Activated CD4-positive, alpha-beta T cell treated with anti-CD3 and anti-CD28 coated beads, Interleukin-2, Interleukin-6, amounts not matched to agents 100 ng/mL and 50 ng/mL, durations not matched to agents 16 hours and 8 hours (primary cell): ENCODE data around the gene MED12L.

Source experiments
- DNase-seq: peaks from one replicate; pipeline ENCODE4 v3.0.0-alpha.2; 2020

Gene MED12L

DNA sequence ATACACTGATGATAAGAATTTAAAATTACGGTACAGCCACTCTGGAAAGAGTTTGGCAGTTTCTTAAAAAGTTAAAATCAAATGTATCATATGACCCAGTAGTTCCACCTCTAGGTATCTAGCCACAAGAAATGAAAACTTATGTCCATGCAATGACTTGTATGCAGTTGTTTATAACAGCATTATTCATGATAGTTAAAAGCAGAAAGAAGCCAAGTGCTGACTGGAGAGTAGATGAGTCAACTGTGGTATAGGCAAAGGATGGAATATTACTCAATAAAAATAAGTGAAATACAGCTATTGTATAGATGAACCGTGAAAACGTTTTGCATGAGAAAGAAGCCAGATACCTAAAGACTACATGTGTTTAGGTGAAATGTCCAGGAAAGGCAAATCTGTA is 216.3 kb downstream of the MED12L start:
- peak; percentile 51 for DNase-seq

DNA sequence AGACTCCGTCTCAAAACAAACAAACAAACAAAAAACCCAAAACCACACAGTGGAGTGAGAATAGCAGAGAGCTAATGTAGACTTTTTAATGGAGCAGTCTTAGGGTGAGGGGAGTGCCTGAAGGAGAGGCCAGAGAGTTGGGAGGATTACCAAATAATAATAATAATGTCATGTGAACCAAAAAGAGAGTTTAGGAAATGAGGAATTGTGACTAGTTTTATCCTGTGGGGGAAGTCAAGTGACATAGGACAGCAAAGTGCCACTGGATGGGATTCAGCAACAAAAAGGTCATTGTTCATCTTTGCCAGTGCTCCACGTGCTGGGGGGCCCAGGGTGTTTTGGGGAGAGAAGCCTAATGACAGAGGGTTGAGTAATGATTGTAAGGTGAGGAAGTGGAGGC is 218.3 kb downstream of the MED12L start:
- DNase-seq = no peak

DNA sequence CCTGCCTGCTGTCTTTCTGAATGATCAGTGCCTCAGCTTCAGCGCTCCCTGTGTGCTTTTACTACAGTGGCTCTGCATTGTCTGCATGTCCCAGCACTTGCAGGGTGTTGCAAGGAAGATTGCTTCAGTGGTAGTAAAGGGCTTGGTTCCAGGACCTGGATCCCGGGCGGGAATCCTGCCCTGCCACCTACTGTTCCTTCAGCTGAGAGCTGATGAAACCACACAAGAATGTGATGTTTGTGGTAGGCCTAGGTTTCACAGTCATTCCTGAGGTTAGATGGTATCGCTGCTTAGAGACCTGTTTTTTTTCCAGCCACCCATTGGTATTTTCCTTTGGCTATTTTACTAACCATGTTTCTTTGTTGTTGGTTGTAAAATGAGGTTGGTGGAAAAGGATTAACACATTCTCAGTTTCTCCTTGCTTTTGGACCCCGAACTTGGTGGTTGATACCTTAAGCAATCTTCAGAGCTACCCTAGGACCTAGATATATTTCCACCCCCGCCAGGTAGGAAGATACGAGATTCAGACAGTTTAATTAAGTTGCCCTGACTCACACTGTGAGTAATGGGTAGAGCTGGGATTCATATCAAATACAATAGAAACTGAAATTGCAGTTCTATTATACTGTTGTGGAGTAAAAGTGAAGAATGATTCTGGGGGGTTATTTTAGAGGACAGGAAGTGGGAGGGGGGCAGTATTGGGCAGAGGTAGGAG is 219.8 kb downstream of the MED12L start:
- peak; percentile 65 for DNase-seq

DNA sequence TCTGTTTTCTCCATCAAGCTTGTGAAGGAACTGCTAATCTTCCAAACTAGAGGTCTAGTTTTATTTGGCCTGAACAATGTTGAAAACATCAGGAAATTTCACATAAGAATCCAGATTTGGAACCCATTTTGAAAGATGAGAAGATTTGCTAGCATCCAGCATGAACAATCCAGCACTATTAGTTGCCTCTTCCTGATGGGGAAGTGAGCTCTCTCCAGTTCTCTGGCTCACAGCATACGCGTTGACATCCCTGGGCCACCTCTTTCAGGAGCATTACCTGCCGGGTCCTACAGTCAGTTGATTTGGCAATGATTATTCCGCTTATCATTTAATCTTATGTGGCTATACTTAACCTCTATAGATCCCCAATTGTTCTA is 220.3 kb downstream of the MED12L start:
- no peak for DNase-seq

DNA sequence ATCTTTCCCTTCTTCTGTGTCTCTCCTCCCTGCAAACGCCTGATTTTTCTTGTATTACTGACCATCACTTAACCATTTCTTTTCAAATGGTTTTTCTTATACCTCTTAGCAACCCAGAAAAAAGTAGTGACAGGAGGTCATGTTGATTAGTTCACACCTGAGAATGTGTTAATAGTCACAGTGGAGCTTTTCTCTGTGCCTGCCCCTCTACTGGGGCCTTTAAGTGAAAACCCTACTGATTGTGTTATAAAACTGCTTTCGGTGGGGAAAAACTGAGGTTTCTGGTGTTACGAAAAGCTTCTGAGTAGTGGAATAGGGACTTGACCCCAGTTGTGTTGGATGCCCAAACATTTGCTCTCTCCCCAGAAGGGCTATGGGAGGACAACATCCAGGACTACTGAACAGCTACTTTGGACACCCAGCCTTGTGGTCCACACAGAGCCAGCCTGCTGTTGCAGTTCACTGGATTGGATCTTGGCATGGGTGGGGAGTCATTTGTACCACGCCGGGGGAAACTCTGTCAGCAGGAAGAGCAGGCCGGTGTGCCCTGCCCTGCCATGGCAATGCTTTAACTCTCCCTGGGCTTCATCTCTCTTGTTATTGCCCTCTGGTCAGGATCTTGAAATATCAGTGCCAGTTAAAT is 220.8 kb downstream of the MED12L start:
- DNase-seq = peak; percentile 27

DNA sequence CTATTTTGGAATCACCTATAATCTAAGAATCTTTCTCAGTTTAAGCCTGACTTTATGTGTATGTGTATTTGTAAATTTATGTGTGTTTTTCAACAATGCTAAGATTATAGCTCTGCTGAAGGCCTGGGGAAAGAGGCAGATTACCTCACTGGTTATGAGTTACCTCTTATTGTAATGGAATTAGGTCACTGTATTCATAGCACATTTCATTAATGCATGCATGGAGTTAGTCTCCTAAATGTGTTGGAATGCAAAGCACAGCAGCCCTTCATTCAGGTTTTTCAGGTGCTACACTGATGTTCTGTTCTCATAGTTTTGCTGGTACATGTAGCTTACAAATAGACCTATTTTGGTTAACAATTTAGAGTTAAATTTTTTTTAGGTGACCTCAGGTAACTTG is 221.7 kb downstream of the MED12L start:
- DNase-seq = no peak

DNA sequence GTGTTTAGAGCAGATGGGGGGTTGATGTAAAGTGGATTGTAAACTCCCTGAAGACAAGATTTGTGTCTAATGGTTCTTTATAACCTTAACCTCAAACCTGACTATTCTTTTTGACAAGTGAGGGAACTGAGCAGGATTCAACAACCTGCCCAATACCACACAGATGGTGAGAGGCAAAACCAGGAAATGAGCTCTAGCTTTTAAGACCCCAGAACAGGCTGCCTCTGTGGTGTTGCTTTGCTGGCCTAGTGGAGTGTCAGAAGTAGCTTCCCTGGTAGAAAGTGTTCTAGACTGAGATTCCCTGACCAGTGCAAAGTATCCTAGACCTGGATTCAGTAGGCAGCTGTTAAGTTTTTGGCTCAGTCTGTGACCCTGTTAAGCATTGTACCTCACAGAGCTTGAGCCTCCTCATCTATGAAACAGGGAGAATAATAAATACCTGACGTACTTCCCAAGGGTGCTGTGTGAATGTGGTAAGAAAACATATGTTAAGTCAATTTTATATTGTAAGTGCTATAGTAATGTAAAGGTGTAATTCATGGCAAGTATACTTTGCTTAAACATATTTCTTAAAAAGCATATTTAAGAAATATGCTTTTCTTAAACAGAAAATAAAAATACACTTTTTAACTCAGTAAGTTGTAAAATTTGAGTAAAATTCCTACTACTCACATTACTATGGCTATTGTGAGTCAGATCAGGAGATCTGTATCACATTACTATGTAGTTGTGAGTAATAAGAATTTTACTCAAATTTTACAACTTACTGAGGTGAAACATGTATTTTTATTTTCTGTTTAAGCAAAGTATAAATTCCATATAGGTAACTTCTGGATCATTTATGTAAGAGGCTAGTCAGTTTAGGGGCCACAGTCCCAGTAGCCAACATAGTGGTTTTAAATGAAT is 222.4 kb downstream of the MED12L start:
- peak; percentile 47 for DNase-seq

DNA sequence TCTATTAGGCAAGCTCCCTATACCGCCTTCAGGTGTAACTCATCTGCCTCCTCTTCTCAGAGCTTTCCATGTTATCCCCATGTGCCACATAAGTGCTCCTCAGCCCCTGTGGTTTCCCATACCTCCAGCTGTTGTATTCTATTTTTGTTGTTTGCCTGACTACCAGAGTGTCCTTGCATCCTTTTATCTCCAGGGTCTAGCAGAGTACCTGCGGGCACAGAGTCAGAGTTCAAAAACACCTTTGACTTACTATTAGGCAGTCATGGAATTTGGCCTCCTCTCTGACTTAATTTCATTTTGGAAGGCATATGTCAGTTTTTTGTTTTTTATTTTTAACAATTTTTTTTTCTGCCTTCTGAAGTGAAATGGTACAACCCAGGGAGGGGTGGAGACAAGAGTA is 224.1 kb downstream of the MED12L start:
- DNase-seq = no peak

DNA sequence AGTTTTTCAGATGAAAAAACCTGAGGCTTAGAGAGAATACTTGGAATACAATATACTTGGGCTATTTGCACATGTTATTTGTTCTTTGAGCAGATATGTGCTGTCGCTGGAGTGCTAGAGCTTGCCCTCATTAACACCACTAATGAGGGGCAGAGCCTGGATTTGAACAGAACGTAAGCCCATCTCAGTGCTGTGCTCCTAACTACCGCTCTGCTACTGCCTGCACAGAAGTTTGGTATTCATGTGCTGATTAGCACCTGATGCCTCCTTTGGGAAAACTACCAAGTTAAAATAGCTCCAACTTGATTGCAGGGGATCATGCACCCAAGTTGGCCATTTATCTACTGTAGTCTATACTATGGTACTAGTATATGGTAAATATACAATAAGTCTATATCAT is 227.5 kb downstream of the MED12L start:
- DNase-seq = no peak

DNA sequence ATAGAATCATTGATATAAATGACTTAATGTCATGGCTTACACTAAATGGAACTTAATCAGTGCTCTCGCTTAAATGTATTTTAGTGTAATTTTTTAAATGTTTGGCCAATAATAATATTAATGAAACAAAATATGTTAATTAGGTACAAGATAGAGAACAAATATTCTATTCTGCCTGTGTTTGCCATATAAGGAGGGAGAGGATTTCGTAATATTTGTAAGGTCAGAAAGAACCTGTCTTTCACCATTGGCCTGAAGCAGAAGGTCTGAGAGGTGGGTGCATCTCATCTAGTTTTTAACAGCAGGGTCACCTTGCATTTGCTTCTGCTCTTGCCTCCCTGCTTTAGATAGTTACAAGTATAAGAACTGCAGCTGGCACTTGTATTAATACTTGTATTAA is 228.7 kb downstream of the MED12L start:
- no peak for DNase-seq

DNA sequence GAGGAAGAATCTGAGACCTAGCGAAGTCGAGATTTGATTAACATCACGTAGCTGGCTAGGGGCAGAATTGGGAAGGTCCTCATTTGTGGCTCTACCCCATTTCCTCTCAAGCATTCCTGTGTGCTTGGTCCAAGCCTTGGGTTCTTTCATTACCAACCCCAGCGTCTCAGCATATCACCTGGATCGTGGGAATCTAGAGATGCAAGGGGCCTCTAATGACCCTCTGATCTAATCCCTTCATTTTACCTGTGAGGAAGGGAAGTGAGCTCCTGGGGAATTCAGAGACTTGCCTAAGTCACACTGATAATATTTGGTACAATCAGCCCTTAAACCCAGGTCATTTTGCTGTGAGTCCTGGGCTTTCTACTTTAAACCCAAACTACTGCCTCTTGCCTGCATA is 229.1 kb downstream of the MED12L start:
- DNase-seq = no peak

DNA sequence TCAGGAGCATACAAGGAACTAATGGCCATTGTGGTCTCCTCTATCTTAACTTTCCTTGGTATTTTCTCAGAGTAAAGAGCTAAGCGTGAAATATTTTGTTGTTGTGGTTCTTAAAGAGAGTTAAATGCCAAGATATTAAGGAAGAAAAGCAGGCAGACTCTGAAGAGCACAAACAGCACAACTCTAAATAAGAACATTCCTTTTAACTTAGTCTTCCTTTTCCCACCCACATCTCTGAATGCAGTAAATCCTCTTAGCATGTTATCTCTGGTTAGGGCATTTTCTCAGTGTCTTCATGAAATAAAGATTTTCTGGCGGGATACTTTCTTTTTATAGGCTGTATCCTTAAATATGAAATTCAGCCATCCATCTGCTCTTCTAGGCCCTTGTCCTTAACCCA is 229.7 kb downstream of the MED12L start:
- no peak for DNase-seq

DNA sequence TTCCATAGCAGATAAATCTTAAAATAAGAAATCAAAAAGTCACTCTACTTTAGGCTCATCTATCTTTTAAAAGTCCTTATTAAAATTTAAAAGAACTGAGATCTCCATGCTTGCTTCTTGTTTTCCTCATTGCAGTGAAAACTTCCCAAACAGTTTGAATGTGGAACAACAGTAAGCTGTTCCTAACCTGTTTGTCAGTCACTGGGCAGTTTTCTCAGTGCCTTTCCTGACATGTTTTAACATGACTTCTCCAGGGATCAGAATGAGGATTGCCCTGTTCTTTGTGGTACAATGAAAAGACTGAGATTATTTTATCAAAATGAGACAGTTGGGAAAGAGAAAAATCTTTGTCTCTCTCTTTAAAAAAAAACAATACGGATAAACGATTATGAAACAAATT is 230.4 kb downstream of the MED12L start:
- DNase-seq = no peak

DNA sequence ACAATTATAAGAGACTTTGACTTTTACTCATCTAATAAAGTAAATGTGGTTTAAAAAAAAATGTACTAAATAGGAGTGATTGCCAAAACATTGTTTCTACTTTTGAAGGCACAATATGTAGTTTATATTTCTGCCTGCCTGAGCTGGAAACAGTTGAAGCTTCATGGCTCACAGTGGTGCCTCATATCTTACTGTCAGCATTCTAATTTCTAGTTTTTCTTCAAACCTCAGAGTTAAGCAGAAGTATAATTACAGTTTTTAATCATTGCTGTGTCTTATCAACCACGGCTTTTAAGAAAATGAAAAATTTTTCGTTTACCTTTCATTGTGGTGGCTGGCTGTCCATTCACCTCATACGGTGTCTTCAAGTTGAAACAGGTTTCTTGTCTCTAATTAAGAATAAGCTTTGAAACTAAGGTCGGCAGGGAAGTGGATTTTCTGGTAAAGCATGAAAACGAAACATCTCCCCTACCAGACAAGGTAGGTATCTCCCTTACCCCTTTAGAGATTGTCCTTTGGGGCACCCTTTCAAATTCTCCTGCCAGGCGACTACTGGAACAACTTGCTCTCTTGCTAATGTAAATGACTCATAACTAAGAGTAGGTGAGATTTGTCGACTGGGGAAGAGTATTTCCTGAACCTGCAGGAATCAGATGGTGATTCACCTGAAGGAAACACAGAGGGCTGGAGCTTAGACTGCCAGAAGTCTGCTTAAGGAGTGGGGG is 231.0 kb downstream of the MED12L start, which contains the start of gene GPR87:
Gene GPR87, minus strand, starts transcription at position 554 of the 725 bp plus-strand sequence. CDS start 16,720 bp downstream, outside the sequence.
- peak; percentile 81 for DNase-seq

DNA sequence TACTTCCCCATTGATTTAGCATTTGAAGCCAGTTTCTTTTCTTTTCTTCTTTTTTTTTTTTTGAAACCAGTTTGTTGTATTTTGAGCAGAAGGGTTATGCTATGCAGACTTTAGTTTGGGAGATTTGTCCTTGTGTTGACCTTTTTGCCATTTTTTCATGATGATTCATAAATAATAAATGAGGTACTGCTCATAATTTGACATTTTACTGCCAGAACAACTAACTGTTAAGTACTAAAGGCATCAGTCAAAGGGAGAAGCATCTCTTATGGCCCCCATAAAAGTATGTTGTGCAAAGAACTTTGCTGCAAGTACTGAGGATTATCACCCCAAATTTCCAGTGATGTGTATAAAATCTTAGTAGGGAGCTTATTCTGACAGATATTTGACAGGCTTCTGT is 232.8 kb downstream of the MED12L start:
- DNase-seq = no peak

DNA sequence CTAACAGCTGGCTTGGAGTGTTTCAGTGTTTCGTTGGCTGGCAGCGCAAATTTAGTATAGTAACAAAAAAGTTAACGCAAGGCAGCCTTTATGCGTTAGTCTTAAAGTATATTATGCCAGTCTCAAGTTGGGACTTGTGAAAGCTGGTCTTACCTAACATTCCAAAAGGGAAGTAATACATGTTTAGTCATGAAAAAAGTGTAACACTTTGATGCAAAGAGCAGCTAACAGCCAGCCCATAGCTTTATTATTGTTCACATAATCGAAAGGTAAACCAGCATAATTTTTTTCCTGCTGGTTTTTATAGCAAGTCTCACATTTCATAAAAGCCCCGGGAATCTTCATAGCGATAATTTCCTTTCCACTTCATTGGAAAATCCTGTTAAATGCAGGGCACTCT is 233.5 kb downstream of the MED12L start:
- DNase-seq = no peak

DNA sequence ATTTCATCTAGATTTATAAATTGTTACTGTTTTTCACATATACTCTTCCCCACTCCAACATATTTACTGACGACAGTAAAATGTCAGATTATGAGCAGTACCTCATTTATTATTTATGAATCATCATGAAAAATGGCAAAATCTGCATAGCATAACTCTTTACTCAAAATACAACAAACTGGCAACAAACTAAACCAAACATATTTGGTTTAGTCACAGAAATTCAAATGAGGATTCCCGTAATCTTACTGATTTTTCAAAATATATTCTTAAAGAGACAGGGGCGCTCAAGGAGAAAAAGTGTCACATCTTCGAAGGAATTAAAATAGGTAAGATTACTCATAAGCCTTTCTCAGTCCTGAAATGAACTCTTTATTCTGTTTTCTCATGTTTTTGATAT is 234.2 kb downstream of the MED12L start:
- peak; percentile 43 for DNase-seq

DNA sequence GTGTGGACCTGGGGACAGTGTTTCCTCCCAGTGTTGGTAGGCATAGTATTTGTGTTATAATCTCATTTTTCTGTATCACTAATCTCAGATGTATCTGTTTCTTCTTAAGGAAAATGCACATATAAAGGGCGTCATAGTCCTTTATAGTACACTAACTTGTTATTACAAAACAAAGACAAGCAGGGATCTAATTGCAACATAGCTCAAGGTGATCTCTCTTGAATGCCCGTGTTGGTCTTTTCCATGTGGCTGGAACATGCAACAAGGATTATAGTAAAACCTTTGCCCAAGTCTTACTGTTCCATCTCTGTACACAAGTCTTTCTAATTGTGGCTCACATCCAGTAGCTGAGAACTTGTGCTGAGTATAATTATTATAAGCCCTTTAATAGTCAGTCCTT is 234.7 kb downstream of the MED12L start:
- DNase-seq = no peak

DNA sequence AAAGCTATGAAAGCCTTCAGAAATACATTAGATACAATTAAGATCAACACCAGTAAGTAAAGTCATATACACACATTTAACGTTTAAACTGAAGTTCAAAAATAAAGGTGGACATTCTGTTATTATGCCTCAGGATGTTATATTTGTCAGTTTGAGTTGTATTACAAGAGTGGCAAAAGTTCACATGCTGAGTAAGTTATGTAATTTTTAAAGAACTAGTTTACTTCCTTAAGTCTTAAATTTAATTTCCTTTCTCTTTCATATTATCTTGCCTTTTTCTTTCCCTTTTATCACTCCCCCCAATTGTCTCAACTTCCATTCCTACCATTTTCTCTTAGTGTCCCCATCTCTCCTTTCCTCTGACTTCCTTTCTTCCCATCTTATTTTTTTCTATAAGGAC is 236.1 kb downstream of the MED12L start:
- DNase-seq = no peak

DNA sequence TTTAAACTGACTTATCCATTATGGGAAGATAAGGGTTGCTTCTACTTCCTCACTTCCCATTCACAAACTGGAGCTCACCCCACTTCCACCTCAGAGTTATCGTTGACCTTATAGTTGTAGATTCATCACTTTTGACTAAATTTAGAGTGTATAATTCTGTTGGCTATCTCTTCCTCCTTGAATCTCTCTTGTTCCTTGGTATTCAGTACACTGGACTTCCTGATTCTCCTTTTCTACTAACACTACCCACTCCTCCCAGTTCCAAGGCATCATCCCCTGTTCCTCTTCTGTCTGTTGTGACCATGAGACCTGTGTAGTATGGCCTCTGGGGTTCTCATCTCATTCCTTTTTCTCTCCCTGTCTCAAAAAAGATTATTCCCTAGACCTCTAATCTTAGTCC is 237.0 kb downstream of the MED12L start:
- no peak for DNase-seq

DNA sequence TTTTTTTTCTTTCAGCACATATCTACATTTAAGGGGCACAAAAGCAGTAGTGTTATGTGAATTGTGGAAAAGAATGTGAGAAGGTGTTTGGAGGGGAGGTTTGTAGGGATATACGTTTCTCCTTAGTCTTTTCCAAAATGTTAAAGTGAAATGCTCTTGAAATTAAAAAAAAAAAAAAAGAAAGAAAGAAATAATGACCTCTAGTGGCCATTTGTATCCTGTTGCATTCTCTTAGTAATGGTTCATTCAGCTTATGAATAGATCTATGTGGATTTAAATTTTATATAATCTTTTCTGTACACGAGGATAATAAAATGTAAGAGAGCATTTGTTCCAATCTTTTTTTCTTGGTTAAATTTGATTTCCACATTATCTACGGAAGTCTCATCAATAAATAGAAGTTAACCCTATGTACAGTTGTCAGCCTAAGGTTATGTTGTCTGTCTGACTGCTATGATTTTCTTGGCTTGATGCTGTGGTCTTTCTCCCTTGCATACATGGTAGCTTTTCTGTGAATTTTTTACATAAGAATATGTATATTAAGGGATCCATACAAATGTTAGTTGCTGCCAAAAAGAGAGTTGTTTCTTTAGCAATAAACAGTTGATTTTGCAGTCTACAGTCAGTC is 242.2 kb downstream of the MED12L start:
- DNase-seq = no peak

DNA sequence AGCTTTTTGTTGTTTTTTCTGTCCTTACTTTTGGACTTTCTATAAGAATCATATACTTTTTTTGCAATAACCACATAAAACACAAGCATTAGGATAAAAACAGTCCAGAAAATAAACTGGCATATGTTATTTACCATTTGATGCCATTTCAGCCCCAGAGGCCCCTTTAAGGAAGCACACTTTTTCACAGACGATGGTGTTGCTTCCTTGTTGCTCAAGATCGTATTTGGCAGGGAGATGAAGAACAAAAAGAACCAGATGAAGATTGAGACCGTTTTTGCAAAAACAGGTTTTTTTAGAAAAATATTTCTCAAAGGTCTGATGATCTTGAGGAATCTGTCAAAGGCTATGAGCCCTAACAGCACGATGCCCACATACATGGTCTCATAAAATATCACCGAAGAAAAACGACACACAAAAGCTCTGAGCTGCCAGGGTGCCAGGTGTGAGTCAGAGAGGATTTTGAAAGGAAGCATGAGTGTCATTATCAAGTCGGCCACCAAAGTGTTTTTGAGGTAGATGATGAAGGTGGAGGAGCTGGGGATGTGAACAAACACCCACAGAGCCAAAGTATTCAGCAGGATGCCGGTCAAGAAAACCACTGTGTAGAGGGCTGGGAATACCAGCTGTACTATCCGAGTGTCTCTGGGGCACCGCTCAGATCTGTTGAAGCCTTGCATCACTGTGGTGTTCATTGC is 243.0 kb downstream of the MED12L start:
- peak; percentile 53 for DNase-seq
